Dermis microvascular lymphatic vessel endothelial cell (primary cell): ENCODE results near the gene HTN3. TPM values are rescaled to one million over a fixed set of nuclear protein-coding genes. Genes with fewer than 3 reads are reported as not detected.
"Not testable (repeated sequence)": the region's sequence is repeated elsewhere in the genome, so short reads cannot be mapped to it uniquely, and the experiment has no call there.

Experiments used
- DNase-seq, 2 donors: peaks; one replicate each; pipeline versions ENCODE4 v3.0.0 to v3.0.0-alpha.2; 2010; ENCODE audit warnings: low read depth in 2 of 2
- total RNA-seq: library from RNA; depleted of rRNA; stranded (reverse); fragments of >200 nt; gene quantifications from 2 replicates; pipeline ENCODE4 v1.2.1, GENCODE V29; 2014

HTN3 gene
- not detected in 2 replicates for total RNA-seq

- DNase-seq: not testable (repeated sequence)
These were observed at the start of gene HTN3 for GRCh38 chr4:70028159-70028558. TSS of gene HTN3 (plus strand) at chr4:70028459. CDS start at chr4:70030741, 2,282 bp downstream.

GRCh38 chr4:69984030-69984443 lies 44.2 kb upstream of the HTN3 start:
- DNase-seq: peak; percentile 30 to 38

GRCh38 chr4:69986663-69987062 lies 41.6 kb upstream of the HTN3 start:
- no peak for DNase-seq

- no peak for DNase-seq
These were observed 37.2 kb upstream of the HTN3 start for GRCh38 chr4:69991016-69991415.

- DNase-seq: no peak
These were observed 33.5 kb upstream of the HTN3 start for GRCh38 chr4:69994782-69995181.

- peak in 1 of 2 donors; percentile 12 for DNase-seq
These were observed 32.7 kb upstream of the HTN3 start, which contains the start of gene STATH for GRCh38 chr4:69995526-69996016. TSS of gene STATH (plus strand) at chr4:69995966. CDS start at chr4:69998438, 2,472 bp downstream.

GRCh38 chr4:69999420-69999819 lies 28.8 kb upstream of the HTN3 start:
- DNase-seq: no peak

- no peak for DNase-seq
These were observed 27.5 kb upstream of the HTN3 start for GRCh38 chr4:70000711-70001110.

GRCh38 chr4:70002507-70002906 lies 25.8 kb upstream of the HTN3 start:
- DNase-seq: no peak

- DNase-seq: no peak
These were observed 19.5 kb upstream of the HTN3 start for GRCh38 chr4:70008771-70009170.

- not testable (repeated sequence) for DNase-seq
These were observed 9.3 kb upstream of the HTN3 start for GRCh38 chr4:70019006-70019405.

GRCh38 chr4:70023218-70023617 lies 5.0 kb upstream of the HTN3 start:
- no peak for DNase-seq

GRCh38 chr4:70027011-70027410 lies 1.2 kb upstream of the HTN3 start:
- DNase-seq: no peak

- DNase-seq: not testable (repeated sequence)
These were observed 9.3 kb downstream of the HTN3 start for GRCh38 chr4:70037559-70037958.

GRCh38 chr4:70039928-70040327 lies 11.7 kb downstream of the HTN3 start:
- DNase-seq: not testable (repeated sequence)

- no peak for DNase-seq
These were observed 13.5 kb downstream of the HTN3 start for GRCh38 chr4:70041652-70042286.

GRCh38 chr4:70050138-70050537 lies 21.9 kb downstream of the HTN3 start, which contains the start of gene HTN1:
TSS of gene HTN1 (plus strand) at chr4:70050438. CDS start at chr4:70053077, 2,639 bp downstream.
- peak in 1 of 2 donors; percentile 1 for DNase-seq

- not testable (repeated sequence) for DNase-seq
These were observed 28.3 kb downstream of the HTN3 start for GRCh38 chr4:70056534-70056933.

- no peak for DNase-seq
These were observed 29.4 kb downstream of the HTN3 start for GRCh38 chr4:70057651-70058050.

GRCh38 chr4:70059149-70059548 lies 30.9 kb downstream of the HTN3 start:
- no peak for DNase-seq

GRCh38 chr4:70062000-70062399 lies 33.7 kb downstream of the HTN3 start:
- no peak for DNase-seq

- no peak for DNase-seq
These were observed 51.9 kb downstream of the HTN3 start for GRCh38 chr4:70080205-70080604.
